ENCODE results near the gene RAD51B.

The RAD51B gene

DNA sequence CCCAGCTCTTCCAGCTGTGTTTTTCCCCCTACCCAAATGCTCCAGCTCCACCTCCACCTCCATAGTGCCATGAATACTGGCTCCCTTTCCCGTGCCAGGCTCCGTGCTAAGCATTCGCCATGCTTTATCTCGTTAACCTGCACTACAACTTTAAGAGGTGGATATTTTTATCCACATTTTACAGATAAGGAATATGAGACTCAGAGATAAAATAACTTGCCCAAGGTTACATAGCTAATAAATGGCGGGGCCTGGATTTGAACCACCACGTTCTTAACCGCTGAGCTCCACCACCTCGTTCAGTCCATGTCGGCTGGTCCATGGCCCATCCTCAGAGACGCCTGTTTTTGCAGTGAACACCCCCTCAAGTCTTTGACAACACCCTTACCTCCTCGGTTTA, 858.3 kb downstream of the RAD51B start:
- H3K18ac ChIP-seq (ENCODE audit: low read length) = no peak overlapping the region
- no CpG with 5 or more reads among the region's 11 CpGs for WGBS (ENCODE audit: extremely low coverage, insufficient coverage, low lambda C conversion rate)
- H3K9ac ChIP-seq (ENCODE audit: low read length) = no peak overlapping the region
- H2BK15ac ChIP-seq (replicated peaks; ENCODE audit: low read depth) = no peak overlapping the region
- no peak overlapping the region for H2AK5ac ChIP-seq (ENCODE audit: low read length)
- no peak overlapping the region for H3K56ac ChIP-seq (ENCODE audit: low read length)
- H3K27ac ChIP-seq (ENCODE audit: low read depth, low read length) = no peak overlapping the region
- H2BK5ac ChIP-seq (ENCODE audit: low read length) = no peak overlapping the region
- no peaks in the 10 kb centered on the region for H3K27me3 ChIP-seq (ENCODE audit: insufficient read depth, low read length, poor library complexity)
- no peaks in the 10 kb centered on the region for H3K36me3 ChIP-seq (ENCODE audit: control insufficient read depth, insufficient read depth, low read length)
- H3K4ac ChIP-seq (ENCODE audit: low read depth, low read length) = no peak overlapping the region
- no peaks in the 10 kb centered on the region for H3K4me1 ChIP-seq (ENCODE audit: control insufficient read depth, low read depth, low read length)
- no peak overlapping the region for H2BK120ac ChIP-seq (ENCODE audit: low read depth, low read length)
- H4K5ac ChIP-seq (ENCODE audit: low read length) = no peak overlapping the region
- no peak overlapping the region for H4K8ac ChIP-seq (ENCODE audit: low read depth, low read length)
- H3K79me2 ChIP-seq (ENCODE audit: control insufficient read depth, insufficient read depth, low read length) = no peaks in the 10 kb centered on the region
- no peaks in the 10 kb centered on the region for H3K79me1 ChIP-seq (ENCODE audit: low read length)
- no peak for DNase-seq
- no peak overlapping the region for H3K4me2 ChIP-seq (ENCODE audit: low read length)
- no peak overlapping the region for H3K4me3 ChIP-seq (ENCODE audit: low read length)
- no peak overlapping the region for H3K23ac ChIP-seq (ENCODE audit: low read length)

DNA sequence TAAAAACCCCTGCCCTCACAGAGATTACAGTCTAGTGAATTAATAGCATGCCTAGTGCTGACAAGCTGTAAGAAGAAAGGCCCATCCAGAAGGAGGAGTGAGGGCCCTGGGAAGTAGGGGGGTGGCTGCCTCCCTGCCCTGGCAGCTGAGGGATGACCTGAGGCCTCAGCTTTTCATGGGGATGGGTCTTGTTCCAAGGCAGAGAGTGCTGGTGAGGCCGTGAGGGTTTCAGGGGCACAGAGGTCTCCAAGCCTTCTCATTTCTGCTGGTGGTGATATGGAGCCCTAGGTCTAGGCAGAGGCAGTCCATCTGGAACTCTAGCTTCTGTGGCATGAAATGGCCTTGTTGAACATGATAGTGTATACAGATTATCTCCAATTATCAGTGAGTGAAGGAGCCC, 858.9 kb downstream of the RAD51B start:
- WGBS (ENCODE audit: extremely low coverage, insufficient coverage, low lambda C conversion rate) = no CpG with 5 or more reads among the region's 1 CpG
- no peak overlapping the region for H3K4me2 ChIP-seq (ENCODE audit: low read length)
- H2BK15ac ChIP-seq (replicated peaks; ENCODE audit: low read depth) = no peak overlapping the region
- no peak overlapping the region for H2BK5ac ChIP-seq (ENCODE audit: low read length)
- no peak overlapping the region for H3K4me3 ChIP-seq (ENCODE audit: low read length)
- H2AK5ac ChIP-seq (ENCODE audit: low read length) = no peak overlapping the region
- no peak overlapping the region for H4K8ac ChIP-seq (ENCODE audit: low read depth, low read length)
- no peak overlapping the region for H3K27ac ChIP-seq (ENCODE audit: low read depth, low read length)
- H3K9ac ChIP-seq (ENCODE audit: low read length) = no peak overlapping the region
- no peak overlapping the region for H3K56ac ChIP-seq (ENCODE audit: low read length)
- DNase-seq = no peak
- no peak overlapping the region for H3K23ac ChIP-seq (ENCODE audit: low read length)
- H3K79me1 ChIP-seq (ENCODE audit: low read length) = no peaks in the 10 kb centered on the region
- no peaks in the 10 kb centered on the region for H3K79me2 ChIP-seq (ENCODE audit: control insufficient read depth, insufficient read depth, low read length)
- no peaks in the 10 kb centered on the region for H3K27me3 ChIP-seq (ENCODE audit: insufficient read depth, low read length, poor library complexity)
- H3K4me1 ChIP-seq (ENCODE audit: control insufficient read depth, low read depth, low read length) = no peaks in the 10 kb centered on the region
- H4K5ac ChIP-seq (ENCODE audit: low read length) = no peak overlapping the region
- H3K36me3 ChIP-seq (ENCODE audit: control insufficient read depth, insufficient read depth, low read length) = no peaks in the 10 kb centered on the region
- H3K18ac ChIP-seq (ENCODE audit: low read length) = no peak overlapping the region
- H2BK120ac ChIP-seq (ENCODE audit: low read depth, low read length) = no peak overlapping the region
- H3K4ac ChIP-seq (ENCODE audit: low read depth, low read length) = no peak overlapping the region

DNA sequence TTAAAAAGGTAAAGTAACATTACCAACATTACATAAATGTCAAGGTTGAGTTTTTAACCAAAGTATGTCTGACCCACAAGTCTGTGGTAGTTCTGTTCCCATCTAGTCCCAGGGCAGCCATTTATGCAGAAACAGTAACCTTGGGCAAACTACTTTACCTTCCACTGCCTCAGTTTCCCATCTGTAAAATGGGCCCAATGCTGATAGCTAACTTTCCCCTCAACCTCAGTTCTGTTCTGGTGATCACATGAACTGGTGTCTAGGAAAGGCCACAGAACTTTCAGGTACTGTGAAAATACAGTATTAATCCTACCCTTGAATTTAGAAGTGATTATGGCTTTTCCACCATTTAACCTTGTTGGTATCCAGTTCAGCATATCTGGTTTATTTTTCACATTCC, 859.7 kb downstream of the RAD51B start:
- no peak overlapping the region for H2BK5ac ChIP-seq (ENCODE audit: low read length)
- no peak overlapping the region for H3K9ac ChIP-seq (ENCODE audit: low read length)
- no peak overlapping the region for H3K4me3 ChIP-seq (ENCODE audit: low read length)
- no peak overlapping the region for H3K4ac ChIP-seq (ENCODE audit: low read depth, low read length)
- H4K5ac ChIP-seq (ENCODE audit: low read length) = no peak overlapping the region
- H3K36me3 ChIP-seq (ENCODE audit: control insufficient read depth, insufficient read depth, low read length) = no peaks in the 10 kb centered on the region
- no peaks in the 10 kb centered on the region for H3K79me1 ChIP-seq (ENCODE audit: low read length)
- no peak overlapping the region for H2BK15ac ChIP-seq (replicated peaks; ENCODE audit: low read depth)
- no peak overlapping the region for H3K23ac ChIP-seq (ENCODE audit: low read length)
- no peaks in the 10 kb centered on the region for H3K4me1 ChIP-seq (ENCODE audit: control insufficient read depth, low read depth, low read length)
- no peak overlapping the region for H3K4me2 ChIP-seq (ENCODE audit: low read length)
- H3K18ac ChIP-seq (ENCODE audit: low read length) = no peak overlapping the region
- H2BK120ac ChIP-seq (ENCODE audit: low read depth, low read length) = no peak overlapping the region
- H2AK5ac ChIP-seq (ENCODE audit: low read length) = no peak overlapping the region
- H3K56ac ChIP-seq (ENCODE audit: low read length) = no peak overlapping the region
- H3K79me2 ChIP-seq (ENCODE audit: control insufficient read depth, insufficient read depth, low read length) = no peaks in the 10 kb centered on the region
- DNase-seq = no peak
- no peak overlapping the region for H3K27ac ChIP-seq (ENCODE audit: low read depth, low read length)
- H3K27me3 ChIP-seq (ENCODE audit: insufficient read depth, low read length, poor library complexity) = no peaks in the 10 kb centered on the region
- no peak overlapping the region for H4K8ac ChIP-seq (ENCODE audit: low read depth, low read length)

DNA sequence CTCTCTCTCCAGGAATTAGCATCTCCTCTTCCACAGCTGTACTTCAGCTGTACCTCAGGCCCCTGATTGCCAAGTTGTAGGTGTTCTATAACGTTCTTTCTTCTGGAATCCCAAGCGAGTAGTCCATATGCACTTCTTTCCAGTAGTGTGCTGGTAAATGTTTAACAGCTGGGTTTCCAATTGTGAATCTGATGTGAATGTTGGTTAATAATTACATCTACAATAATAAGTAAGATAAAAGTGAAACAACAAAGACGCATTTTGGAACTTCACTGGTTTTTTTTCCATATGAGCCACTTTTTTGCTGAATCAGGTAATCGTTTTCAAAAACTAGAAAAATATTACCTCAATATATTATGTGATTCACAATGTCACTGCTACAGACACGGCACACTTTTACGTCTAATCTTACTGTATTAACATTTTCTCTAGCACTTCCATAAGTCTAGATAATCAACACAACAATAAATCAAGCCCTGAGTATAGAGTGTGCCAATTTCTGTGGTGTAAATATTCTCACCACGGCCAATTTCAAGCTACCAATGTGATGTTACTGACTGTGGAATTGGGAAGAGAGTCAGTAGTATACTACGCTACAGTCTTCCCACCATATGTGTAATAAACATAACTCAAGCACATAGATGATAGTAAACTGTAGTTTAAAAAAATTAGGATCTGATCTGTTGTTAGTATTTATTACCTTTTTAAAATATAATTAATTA, 860.3 kb downstream of the RAD51B start:
- Histone ChIP-seq H3K18ac (ENCODE audit: low read length) (no peak overlapping the region), H3K4ac (ENCODE audit: low read depth, low read length) (no peak overlapping the region), H2BK5ac (ENCODE audit: low read length) (no peak overlapping the region), H3K23ac (ENCODE audit: low read length) (no peak overlapping the region), H2BK15ac (replicated peaks; ENCODE audit: low read depth) (no peak overlapping the region), H3K79me2 (ENCODE audit: control insufficient read depth, insufficient read depth, low read length) (no peaks in the 10 kb centered on the region), H3K27me3 (ENCODE audit: insufficient read depth, low read length, poor library complexity) (no peaks in the 10 kb centered on the region), H3K36me3 (ENCODE audit: control insufficient read depth, insufficient read depth, low read length) (no peaks in the 10 kb centered on the region), H3K79me1 (ENCODE audit: low read length) (no peaks in the 10 kb centered on the region), H2BK120ac (ENCODE audit: low read depth, low read length) (no peak overlapping the region), H3K4me3 (ENCODE audit: low read length) (no peak overlapping the region), H3K56ac (ENCODE audit: low read length) (no peak overlapping the region), H3K27ac (ENCODE audit: low read depth, low read length) (no peak overlapping the region), H3K9ac (ENCODE audit: low read length) (no peak overlapping the region), H4K8ac (ENCODE audit: low read depth, low read length) (no peak overlapping the region), H3K4me2 (ENCODE audit: low read length) (no peak overlapping the region), H3K4me1 (ENCODE audit: control insufficient read depth, low read depth, low read length) (no peaks in the 10 kb centered on the region), H4K5ac (ENCODE audit: low read length) (no peak overlapping the region), H2AK5ac (ENCODE audit: low read length) (no peak overlapping the region)
- WGBS (ENCODE audit: extremely low coverage, insufficient coverage, low lambda C conversion rate) = no CpG with 5 or more reads among the region's 8 CpGs
- no peak for DNase-seq

- H2AK5ac ChIP-seq (ENCODE audit: low read length) = no peak overlapping the region
- no peak overlapping the region for H2BK15ac ChIP-seq (replicated peaks; ENCODE audit: low read depth)
- H3K27ac ChIP-seq (ENCODE audit: low read depth, low read length) = no peak overlapping the region
- 100% methylated on average over 1 of the region's 9 CpGs for WGBS (ENCODE audit: extremely low coverage, insufficient coverage, low lambda C conversion rate)
- H3K4me2 ChIP-seq (ENCODE audit: low read length) = no peak overlapping the region
- H3K36me3 ChIP-seq (ENCODE audit: control insufficient read depth, insufficient read depth, low read length) = no peaks in the 10 kb centered on the region
- no peaks in the 10 kb centered on the region for H3K79me2 ChIP-seq (ENCODE audit: control insufficient read depth, insufficient read depth, low read length)
- H3K9ac ChIP-seq (ENCODE audit: low read length) = no peak overlapping the region
- H3K18ac ChIP-seq (ENCODE audit: low read length) = no peak overlapping the region
- no peak overlapping the region for H4K5ac ChIP-seq (ENCODE audit: low read length)
- H3K4me1 ChIP-seq (ENCODE audit: control insufficient read depth, low read depth, low read length) = no peaks in the 10 kb centered on the region
- no peaks in the 10 kb centered on the region for H3K79me1 ChIP-seq (ENCODE audit: low read length)
- no peak overlapping the region for H3K4ac ChIP-seq (ENCODE audit: low read depth, low read length)
- H3K23ac ChIP-seq (ENCODE audit: low read length) = no peak overlapping the region
- no peaks in the 10 kb centered on the region for H3K27me3 ChIP-seq (ENCODE audit: insufficient read depth, low read length, poor library complexity)
- H2BK5ac ChIP-seq (ENCODE audit: low read length) = no peak overlapping the region
- no peak for DNase-seq
- no peak overlapping the region for H4K8ac ChIP-seq (ENCODE audit: low read depth, low read length)
- H2BK120ac ChIP-seq (ENCODE audit: low read depth, low read length) = no peak overlapping the region
- no peak overlapping the region for H3K56ac ChIP-seq (ENCODE audit: low read length)
- H3K4me3 ChIP-seq (ENCODE audit: low read length) = no peak overlapping the region
Observed at GRCh38 chr14:68680541-68681051, 861.0 kb downstream of the RAD51B start.
